Activated naive CD4-positive, alpha-beta T cell treated with anti-CD3 and anti-CD28 coated beads, Interleukin-2, amount 50 U/mL, for 72 hours (primary cell): ENCODE results near the gene TSC22D1. TPM values are rescaled to one million over a fixed set of nuclear protein-coding genes. Genes with fewer than 3 reads are reported as not detected.
A peak's percentile ranks its signal among the peaks of the same experiment; 100 is the strongest.
"Not testable (repeated sequence)": the region's sequence is repeated elsewhere in the genome, so short reads cannot be mapped to it uniquely, and the experiment has no call there.

Experiments
- ATAC-seq, 2 donors: fragments of 150-1000 bp; cut with Tn5 transposase; 2 replicates each; pipeline ENCODE4 v1.10.0; 2021; ENCODE audit warnings: mild to moderate bottlenecking in 2 of 2, moderate library complexity in 2 of 2
- DNase-seq, 2 donors: peaks; one replicate each; pipeline ENCODE4 v3.0.0; 2021 to 2022; ENCODE audit warnings: low spot score in 2 of 2
- H3K27ac Mint-ChIP-seq, 2 donors: one replicate each; pipeline ENCODE4 v1.8.0; 2022; ENCODE audit warnings: mild to moderate bottlenecking in 2 of 2, mixed read lengths in 2 of 2
- H3K36me3 Mint-ChIP-seq, 2 donors: one replicate each; pipeline ENCODE4 v1.8.0; 2022; ENCODE audit warnings: mixed read lengths in 2 of 2
- H3K9me3 Mint-ChIP-seq, 2 donors: one replicate each; pipeline ENCODE4 v1.8.0; 2022; ENCODE audit warnings: mixed read lengths in 2 of 2
- total RNA-seq, 2 donors: library from RNA; stranded (reverse); gene quantifications; one replicate each; pipeline ENCODE4 v1.2.3, GENCODE V29; 2022

Gene TSC22D1
- 10 to 100 TPM in 1 of 2 donors, 1 to 10 TPM in 1; 7.9 to 12.7 TPM for total RNA-seq

GRCh38 chr13:44575741-44576350 lies at the start of gene TSC22D1:
TSC22D1 (minus strand) TSS chr13:44576330; CDS start chr13:44576074, 256 bp downstream.
- DNase-seq (peak in 1 of 2 donors; percentile 41), ATAC-seq (peak in 1 of 2 donors; percentile 12)
- no peaks in the 10 kb centered on the region for H3K9me3 Mint-ChIP-seq
- H3K27ac Mint-ChIP-seq: peak within 1 kb of the TSS; percentile 72 to 98
- H3K36me3 Mint-ChIP-seq: peaks cover 0 to 14% of the 10 kb centered on the region in 2 donors

GRCh38 chr13:44622708-44623107 lies 46.6 kb upstream of the TSC22D1 start:
- H3K27ac Mint-ChIP-seq: no peak overlapping the region
- H3K9me3 Mint-ChIP-seq: peaks cover 0 to 5% of the 10 kb centered on the region in 2 donors
- H3K36me3 Mint-ChIP-seq: no peaks in the 10 kb centered on the region
- ATAC-seq (no peak), DNase-seq (no peak)

GRCh38 chr13:44622261-44622660 lies 46.1 kb upstream of the TSC22D1 start:
- Mint-ChIP-seq H3K36me3 (no peaks in the 10 kb centered on the region), H3K27ac (no peak overlapping the region), H3K9me3 (peaks cover 0 to 5% of the 10 kb centered on the region in 2 donors)
- DNase-seq: no peak
- ATAC-seq: no peak

- Mint-ChIP-seq H3K27ac (no peak overlapping the region), H3K36me3 (no peaks in the 10 kb centered on the region), H3K9me3 (no peaks in the 10 kb centered on the region)
- ATAC-seq (no peak), DNase-seq (no peak)
Observed at GRCh38 chr13:44620057-44620456, 43.9 kb upstream of the TSC22D1 start.

GRCh38 chr13:44619651-44620050 lies 43.5 kb upstream of the TSC22D1 start:
- H3K36me3 Mint-ChIP-seq: no peaks in the 10 kb centered on the region
- no peaks in the 10 kb centered on the region for H3K9me3 Mint-ChIP-seq
- DNase-seq (no peak), ATAC-seq (no peak)
- no peak overlapping the region for H3K27ac Mint-ChIP-seq

GRCh38 chr13:44618326-44618725 lies 42.2 kb upstream of the TSC22D1 start:
- DNase-seq (no peak), ATAC-seq (no peak)
- no peaks in the 10 kb centered on the region for H3K36me3 Mint-ChIP-seq

DNA sequence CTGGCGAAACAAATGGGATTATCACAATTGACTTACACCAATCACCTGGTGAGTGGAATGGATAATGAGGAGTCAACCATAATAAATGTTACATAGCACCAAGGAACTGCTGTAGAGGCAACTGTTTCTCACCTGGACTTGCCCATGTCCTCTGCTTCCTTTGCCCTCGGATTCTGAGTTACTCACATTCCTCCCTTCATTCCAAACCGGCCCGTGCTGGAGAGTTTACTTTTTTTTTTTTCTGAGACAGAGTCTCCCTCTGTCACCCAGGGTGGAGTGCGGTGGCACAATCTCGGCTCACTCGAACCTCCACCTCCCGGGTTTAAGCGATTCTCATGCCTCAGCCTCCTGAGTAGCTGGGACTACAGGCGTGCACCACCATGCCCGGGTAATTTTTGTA lies 41.5 kb upstream of the TSC22D1 start:
- H3K9me3 Mint-ChIP-seq: no peaks in the 10 kb centered on the region
- no peaks in the 10 kb centered on the region for H3K36me3 Mint-ChIP-seq

More at GRCh38 chr13:44618326-44618725, 42.2 kb upstream of the TSC22D1 start:
- Mint-ChIP-seq H3K27ac (no peak overlapping the region), H3K9me3 (no peaks in the 10 kb centered on the region)

DNA sequence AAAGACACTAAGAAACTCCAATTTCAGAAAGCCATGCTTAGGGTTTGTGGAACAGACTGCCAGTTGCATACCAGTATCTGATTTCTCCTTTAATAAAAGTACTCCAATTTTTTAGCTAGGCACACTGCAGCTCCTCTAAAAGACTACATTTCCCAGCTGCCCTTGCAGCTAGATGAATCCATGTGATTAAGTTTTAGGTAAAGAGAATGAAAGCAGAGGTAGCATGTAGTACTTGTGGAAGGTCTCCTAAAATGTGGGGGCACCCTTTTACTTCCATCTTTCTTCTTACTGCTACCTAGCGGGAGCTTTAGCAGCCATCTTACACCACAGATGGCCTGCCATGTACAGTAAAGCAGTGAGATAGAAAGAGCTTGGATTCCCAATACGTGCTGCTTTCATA lies 33.0 kb upstream of the TSC22D1 start:
- peaks cover 9 to 11% of the 10 kb centered on the region in 2 donors for H3K9me3 Mint-ChIP-seq
- DNase-seq (no peak), ATAC-seq (no peak)
- peaks cover 5 to 8% of the 10 kb centered on the region in 2 donors for H3K36me3 Mint-ChIP-seq
- H3K27ac Mint-ChIP-seq: no peak overlapping the region

More for the DNA sequence above, 41.5 kb upstream of the TSC22D1 start:
- no peak overlapping the region for H3K27ac Mint-ChIP-seq
- ATAC-seq (no peak), DNase-seq (no peak)

- Mint-ChIP-seq H3K27ac (no peak overlapping the region), H3K36me3 (peaks cover 5 to 6% of the 10 kb centered on the region in 2 donors), H3K9me3 (peaks cover 7 to 8% of the 10 kb centered on the region in 2 donors)
- ATAC-seq: no peak
- DNase-seq: no peak
Observed at GRCh38 chr13:44605721-44606120, 29.6 kb upstream of the TSC22D1 start.

DNA sequence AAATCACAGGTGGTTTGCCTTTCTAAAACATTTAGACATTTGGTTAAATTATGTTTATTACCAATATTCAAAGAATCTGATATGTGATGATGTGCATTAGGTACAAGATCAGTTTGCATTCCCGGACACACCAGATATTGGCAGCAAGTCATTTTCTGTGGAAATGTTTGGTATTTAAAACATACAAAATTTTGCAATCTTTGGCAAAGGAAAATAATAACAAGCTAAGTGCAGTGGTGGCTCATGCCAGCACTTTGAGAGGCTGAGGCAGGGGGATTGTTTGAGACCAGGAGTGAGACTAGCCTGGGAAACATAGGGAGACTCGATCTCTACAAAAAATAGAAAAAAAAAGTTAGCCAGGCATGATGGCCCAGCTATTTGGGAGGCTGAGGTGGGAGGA lies 29.1 kb upstream of the TSC22D1 start:
- no peak overlapping the region for H3K27ac Mint-ChIP-seq
- DNase-seq: no peak
- peaks cover 3 to 4% of the 10 kb centered on the region in 2 donors for H3K9me3 Mint-ChIP-seq
- peaks cover 2% of the 10 kb centered on the region in 2 donors for H3K36me3 Mint-ChIP-seq
- ATAC-seq: no peak

DNA sequence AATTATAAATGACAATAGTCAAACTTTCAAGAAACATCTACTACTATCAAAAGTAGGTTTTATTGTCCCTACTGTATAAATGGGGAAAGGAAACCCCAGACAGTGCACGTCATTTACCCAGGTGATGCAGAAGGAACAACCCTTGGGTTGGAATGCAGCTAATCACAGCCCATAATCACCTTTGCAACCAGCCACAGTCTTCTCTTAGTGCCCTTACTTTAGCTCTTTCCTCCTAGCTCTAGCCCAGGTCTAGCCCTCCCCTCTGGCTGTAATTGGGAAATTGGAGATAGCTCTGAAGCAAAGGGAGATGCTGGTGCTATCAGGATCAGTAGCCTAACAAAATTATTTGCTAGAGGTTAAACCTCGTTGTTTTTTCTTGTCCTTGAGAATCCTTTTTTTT lies 25.5 kb upstream of the TSC22D1 start:
- H3K9me3 Mint-ChIP-seq: no peaks in the 10 kb centered on the region
- no peak for DNase-seq
- H3K36me3 Mint-ChIP-seq: no peaks in the 10 kb centered on the region
- no peak overlapping the region for H3K27ac Mint-ChIP-seq
- ATAC-seq: no peak

- not testable (repeated sequence) for DNase-seq
Observed at GRCh38 chr13:44593861-44594592, 17.9 kb upstream of the TSC22D1 start.

DNA sequence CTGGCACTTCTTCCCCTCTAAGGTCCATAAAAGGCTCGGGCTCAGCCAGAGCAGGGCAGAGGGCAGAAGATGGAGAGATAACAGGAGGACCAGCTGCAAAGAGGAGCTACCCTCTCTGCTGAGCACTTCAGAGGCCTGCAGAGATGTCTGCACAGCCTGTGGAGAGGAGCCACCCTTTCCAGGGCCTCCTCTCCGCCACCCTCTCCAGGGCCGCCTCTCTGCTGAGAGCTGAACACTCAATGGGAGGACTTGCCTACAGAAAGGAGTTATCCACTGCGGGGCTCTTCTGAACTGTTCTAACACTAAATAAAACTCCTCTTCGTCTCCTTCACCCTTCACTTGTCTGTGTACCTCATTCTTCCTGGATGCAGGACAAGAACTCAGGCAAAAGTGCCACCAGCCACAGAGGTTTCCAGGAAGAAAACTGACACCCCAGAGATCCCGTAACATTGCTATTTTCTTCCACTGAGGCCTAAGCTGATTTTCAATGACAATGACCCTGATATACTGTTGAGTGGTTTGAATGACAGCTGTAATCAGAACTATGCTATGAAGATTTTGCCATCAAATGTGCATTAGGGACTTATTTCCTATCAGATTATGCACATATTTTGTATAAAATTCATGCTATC lies 16.2 kb upstream of the TSC22D1 start:
- Mint-ChIP-seq H3K9me3 (no peaks in the 10 kb centered on the region), H3K36me3 (no peaks in the 10 kb centered on the region), H3K27ac (no peak overlapping the region)
- no peak for ATAC-seq
- no peak for DNase-seq

More at GRCh38 chr13:44593861-44594592, 17.9 kb upstream of the TSC22D1 start:
- H3K27ac Mint-ChIP-seq, H3K9me3 Mint-ChIP-seq, ATAC-seq, H3K36me3 Mint-ChIP-seq: not testable (repeated sequence)

DNA sequence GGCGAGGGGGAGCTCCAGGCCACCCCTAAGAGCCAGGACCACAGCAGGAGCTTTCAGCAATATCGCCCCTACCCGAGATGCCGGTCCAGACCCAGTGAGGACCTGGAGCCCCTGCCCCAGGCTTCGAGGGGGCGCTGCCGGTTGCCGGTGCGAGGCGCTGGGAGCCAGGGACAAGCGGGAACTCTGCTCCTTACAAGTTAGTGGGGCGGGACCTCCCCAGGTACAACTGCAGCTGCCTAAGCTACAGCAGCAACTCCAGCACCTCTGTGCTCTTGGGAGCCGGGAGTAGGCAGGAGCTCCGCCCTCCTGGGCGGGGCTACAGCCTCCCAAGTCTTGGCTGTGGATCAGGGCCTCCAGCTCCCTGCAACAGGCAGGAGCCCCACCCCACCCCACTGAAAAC lies 15.2 kb upstream of the TSC22D1 start:
- ATAC-seq: no peak
- DNase-seq: no peak
- Mint-ChIP-seq H3K27ac (no peak overlapping the region), H3K9me3 (no peaks in the 10 kb centered on the region), H3K36me3 (no peaks in the 10 kb centered on the region)

GRCh38 chr13:44583137-44583536 lies 7.0 kb upstream of the TSC22D1 start:
- Mint-ChIP-seq H3K9me3 (no peaks in the 10 kb centered on the region), H3K36me3 (no peaks in the 10 kb centered on the region), H3K27ac (no peak overlapping the region)
- DNase-seq (no peak), ATAC-seq (no peak)

GRCh38 chr13:44578067-44578400 lies 1.9 kb upstream of the TSC22D1 start:
- ATAC-seq (no peak), DNase-seq (no peak)
- Mint-ChIP-seq H3K9me3 (no peaks in the 10 kb centered on the region), H3K36me3 (peaks cover 0 to 14% of the 10 kb centered on the region in 2 donors), H3K27ac (peak overlapping the region in 1 of 2 donors; percentile 98)

- H3K27ac Mint-ChIP-seq: peak overlapping the region; percentile 72 to 98
- no peaks in the 10 kb centered on the region for H3K9me3 Mint-ChIP-seq
Observed at GRCh38 chr13:44577236-44578066, 1.3 kb upstream of the TSC22D1 start.

More at GRCh38 chr13:44577236-44578066, 1.3 kb upstream of the TSC22D1 start:
- DNase-seq: peak; percentile 86 to 94
- peaks cover 0 to 14% of the 10 kb centered on the region in 2 donors for H3K36me3 Mint-ChIP-seq
- peak; percentile 75 to 80 for ATAC-seq
